Right lung (tissue), 10 donors: ENCODE data around the gene TMEM156. TPM values are rescaled to one million over a fixed set of nuclear protein-coding genes. Genes with fewer than 3 reads are reported as not detected.

Experiments
- DNase-seq, 2 donors: peaks; one replicate each; pipeline ENCODE4 v3.0.0-alpha.2; 2013
- long read RNA-seq, 8 donors: transcript quantifications; one replicate each; lab custom pipeline, GENCODE V29; 2026
- polyA plus RNA-seq, 5 donors: library from polyadenylated mRNA; unstranded; fragments of 120-200 nt; gene quantifications; one replicate each; pipeline versions ENCODE4 v1.2.1 to v1.2.3, GENCODE V29; 2013; ENCODE audit warnings: inconsistent platforms in 1 of 5, low replicate concordance in 1 of 5; ENCODE audit not compliant: insufficient read length in 5 of 5, insufficient read depth in 1 of 5

TMEM156 gene, protein sequence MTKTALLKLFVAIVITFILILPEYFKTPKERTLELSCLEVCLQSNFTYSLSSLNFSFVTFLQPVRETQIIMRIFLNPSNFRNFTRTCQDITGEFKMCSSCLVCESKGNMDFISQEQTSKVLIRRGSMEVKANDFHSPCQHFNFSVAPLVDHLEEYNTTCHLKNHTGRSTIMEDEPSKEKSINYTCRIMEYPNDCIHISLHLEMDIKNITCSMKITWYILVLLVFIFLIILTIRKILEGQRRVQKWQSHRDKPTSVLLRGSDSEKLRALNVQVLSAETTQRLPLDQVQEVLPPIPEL
- polyA plus RNA-seq = under 1 TPM; 0.23 to 0.98 (median 0.63) TPM
- long read RNA-seq, donor 1 = 0 reads
- long read RNA-seq, donor 2, partial matches to known transcripts = 50 of 50 reads
- long read RNA-seq, donor 2, other reads (novel, unspliced or antisense) = 0 of 50 reads
- long read RNA-seq, donor 3 = 0 reads
- long read RNA-seq, donor 4 = 0 reads
- long read RNA-seq, donor 5 = 0 reads
- long read RNA-seq, donor 6, partial matches to known transcripts = 0 of 1 reads
- long read RNA-seq, donor 6, other reads (novel, unspliced or antisense) = 0 of 1 reads
- long read RNA-seq, donor 7 = 0 reads
- long read RNA-seq, donor 8 = 0 reads

DNA sequence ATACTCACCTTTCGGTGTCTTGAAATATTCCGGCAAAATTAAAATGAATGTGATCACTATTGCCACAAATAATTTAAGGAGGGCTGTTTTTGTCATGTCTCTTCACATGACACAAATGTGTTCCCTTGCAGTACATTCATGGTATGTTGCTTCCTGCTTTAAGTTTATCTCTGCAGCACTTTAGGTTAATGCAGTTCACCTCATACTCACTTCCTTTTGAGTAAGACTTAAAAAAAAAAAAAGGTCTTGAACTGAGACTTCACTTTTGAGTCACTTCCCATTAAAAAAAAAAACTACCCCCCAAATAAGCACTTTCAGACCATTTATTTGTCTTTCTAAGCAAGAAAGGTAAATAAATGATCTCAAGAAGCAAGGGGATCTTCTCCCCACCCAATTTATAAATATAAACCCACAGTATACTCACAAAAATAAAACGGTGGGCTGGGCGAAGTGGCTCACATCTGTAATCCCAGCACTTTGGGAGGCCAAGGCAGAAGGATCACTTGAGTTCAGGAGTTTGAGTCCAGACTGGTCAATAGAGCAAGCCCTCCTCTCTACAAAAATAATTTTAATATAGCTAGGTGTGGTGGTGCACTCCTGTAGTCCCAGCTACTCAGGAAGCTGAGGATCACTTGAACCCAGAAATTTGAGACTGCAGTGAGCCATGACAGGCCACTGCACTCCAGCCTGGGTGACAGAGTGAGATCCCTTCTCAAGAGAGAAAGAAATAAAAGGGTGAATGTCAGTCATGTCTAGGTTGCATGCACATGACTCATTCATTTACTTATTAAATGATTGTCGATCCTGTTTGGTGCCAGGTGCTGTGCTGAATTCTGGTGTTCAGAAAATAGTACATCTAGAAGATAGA lies at the start of gene TMEM156:
Gene TMEM156 (minus strand): TSS at position 192 of the 868 bp plus-strand sequence. CDS start 96 bp downstream, at position 96.
- DNase-seq = no peak

DNA sequence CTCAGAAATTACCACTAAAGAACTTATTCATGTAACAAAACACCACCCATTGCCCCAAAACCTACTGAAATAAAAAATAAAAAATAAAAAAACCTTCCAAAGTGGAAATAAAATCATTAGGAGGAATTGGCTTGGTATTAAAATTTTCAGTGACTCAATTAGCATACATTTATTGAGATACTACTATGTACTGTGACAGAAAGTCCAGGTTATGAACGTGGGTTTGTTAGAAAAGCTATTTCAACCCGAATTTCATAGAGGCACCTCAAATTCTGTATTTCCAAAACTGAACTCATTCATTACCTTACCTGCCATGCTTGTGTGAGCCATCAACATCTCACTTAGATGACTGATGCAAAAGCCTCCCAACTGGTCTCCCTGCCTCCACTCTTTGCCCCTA lies 46.6 kb upstream of the TMEM156 start:
- no peak for DNase-seq

DNA sequence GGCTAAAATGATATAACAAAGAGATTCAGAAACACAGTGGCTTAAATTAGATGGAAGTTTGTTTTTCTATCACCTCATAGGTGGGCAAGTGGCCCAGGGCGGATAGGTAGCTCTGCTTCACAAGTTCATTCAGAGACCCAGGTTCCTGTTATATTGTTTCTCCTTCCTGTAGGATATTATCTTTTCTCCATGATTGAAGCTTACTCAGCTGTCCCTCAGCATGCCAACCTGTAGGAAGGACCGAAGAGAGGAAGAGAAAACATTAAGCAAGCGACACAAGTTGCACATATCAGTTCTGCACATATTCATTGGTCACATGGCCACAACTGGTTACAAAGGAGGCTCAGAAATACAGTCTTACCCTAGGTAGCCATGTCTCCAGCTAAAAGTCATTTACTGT lies 36.7 kb upstream of the TMEM156 start:
- DNase-seq = no peak

- DNase-seq = no peak
Measured at GRCh38 chr4:39067451-39067850, 35.2 kb upstream of the TMEM156 start.

DNA sequence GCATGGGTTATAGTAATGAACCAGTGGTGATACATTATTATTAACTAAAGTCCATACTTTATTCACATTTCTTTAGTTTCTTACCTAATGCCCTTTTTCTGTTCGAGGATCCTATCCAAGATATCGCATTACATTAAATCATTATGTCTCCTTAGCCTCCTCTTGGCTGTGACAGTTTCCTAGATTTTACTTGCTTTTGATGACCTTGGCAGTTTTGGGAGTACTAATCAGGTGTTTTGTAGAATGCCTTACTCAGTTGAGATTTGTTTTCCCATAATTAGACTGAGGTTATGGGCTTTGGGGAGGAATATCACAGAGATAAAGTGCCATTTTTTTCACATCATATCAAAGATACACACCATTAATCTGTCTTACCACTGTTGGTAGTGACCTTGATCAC lies 34.8 kb upstream of the TMEM156 start:
- no peak for DNase-seq

- no peak for DNase-seq
Measured at GRCh38 chr4:39066371-39066770, 34.2 kb upstream of the TMEM156 start.

- DNase-seq = no peak
Measured at GRCh38 chr4:39063430-39063829, 31.2 kb upstream of the TMEM156 start.

DNA sequence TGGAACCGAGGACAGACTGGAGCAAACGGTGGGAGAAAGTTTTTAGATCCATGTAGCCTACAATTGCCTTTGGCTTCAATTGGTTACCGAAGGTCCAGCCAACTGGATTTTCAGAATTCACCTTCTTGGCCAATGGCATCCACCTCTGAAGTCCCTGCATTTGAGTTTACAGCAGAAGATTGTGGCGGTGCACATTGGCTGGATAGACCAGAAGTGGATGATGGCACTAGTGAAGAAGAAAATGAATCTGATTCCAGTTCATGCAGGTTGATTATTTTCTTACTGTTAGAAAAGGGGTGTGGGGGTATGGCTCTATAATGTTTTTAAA lies 30.5 kb upstream of the TMEM156 start:
- DNase-seq = no peak

DNA sequence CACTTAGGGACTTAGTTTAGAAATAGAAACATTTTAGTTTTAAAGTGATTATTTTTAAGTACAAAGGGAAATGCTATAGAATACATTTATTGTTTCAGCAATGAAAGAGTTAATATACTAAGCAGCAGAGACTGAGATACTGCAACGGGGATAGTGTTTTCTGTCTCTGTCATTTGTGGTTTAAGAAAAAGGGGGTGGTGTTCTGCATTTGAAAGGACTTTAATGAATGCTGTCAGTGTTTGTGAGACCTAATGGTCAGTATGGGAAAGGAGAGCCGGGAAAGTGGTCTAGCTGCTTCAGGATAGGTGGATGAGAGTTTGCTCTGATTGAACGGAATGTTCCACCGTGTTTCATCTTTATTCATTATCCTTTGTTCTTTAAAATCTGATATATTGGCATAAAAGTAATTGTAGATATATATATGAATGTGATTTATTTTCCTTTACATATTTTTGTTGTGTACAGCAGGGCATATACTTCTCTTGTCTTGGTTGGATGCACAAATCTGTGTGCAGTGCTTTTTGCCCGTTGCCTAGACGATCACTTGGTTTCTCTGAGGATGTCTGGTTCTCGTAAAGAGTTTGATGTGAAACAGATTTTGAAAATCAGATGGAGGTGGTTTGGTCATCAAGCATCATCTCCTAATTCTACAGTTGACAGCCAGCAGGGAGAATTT lies 30.0 kb upstream of the TMEM156 start, which contains the start of gene KLHL5:
Gene KLHL5 (plus strand): TSS at position 139 of the 676 bp plus-strand sequence. CDS start 421 bp downstream, at position 560.
- no peak for DNase-seq

GRCh38 chr4:39061457-39061856 lies 29.2 kb upstream of the TMEM156 start:
- DNase-seq = no peak

DNA sequence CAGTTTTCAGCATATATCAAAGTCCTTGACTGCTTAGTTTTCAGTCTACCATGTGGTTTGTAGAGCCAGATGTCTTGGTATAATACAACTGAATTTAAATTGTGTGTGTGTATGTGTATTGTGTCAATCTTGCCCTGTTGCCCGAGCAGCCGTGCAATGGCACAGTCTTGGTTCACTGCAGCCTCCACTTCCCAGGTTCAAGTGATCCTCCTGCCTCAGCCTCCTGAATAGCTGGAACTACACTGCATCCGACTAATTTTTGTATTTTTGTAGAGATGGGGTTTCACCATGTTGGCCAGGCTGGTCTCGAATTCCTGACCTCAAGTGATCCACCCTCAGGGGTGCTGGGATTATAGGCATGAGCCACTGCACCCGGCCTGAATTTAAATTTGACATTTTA lies 23.8 kb upstream of the TMEM156 start:
- no peak for DNase-seq

GRCh38 chr4:39054497-39054896 lies 22.3 kb upstream of the TMEM156 start:
- DNase-seq = no peak

GRCh38 chr4:39053983-39054382 lies 21.8 kb upstream of the TMEM156 start:
- no peak for DNase-seq

- no peak for DNase-seq
Measured at GRCh38 chr4:39051492-39051891, 19.3 kb upstream of the TMEM156 start.

DNA sequence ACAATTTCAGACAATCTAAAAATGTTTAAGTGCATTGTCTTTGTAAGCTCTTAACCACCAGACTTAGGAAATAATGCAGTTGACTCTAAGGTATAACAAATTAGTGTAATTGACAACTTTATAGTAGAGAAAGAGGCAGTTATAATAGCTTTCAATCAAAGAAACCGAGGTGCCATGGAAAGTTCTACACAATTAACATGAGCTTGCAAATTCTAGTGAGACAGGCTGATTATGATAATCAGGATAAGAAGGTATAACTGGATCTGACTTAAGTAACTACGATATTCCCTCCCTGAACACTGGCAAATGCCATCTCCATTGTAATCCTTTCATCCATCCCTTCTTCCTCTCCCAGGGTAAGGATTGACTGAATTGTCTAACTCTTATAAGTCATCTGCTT lies 18.4 kb upstream of the TMEM156 start:
- no peak for DNase-seq

GRCh38 chr4:39048311-39048710 lies 16.1 kb upstream of the TMEM156 start:
- no peak for DNase-seq

- no peak for DNase-seq
Measured at GRCh38 chr4:39047681-39048080, 15.5 kb upstream of the TMEM156 start.

GRCh38 chr4:39046249-39046648 lies 14.0 kb upstream of the TMEM156 start:
- DNase-seq = no peak

- no peak for DNase-seq
Measured at GRCh38 chr4:39045827-39046221, 13.6 kb upstream of the TMEM156 start.

DNA sequence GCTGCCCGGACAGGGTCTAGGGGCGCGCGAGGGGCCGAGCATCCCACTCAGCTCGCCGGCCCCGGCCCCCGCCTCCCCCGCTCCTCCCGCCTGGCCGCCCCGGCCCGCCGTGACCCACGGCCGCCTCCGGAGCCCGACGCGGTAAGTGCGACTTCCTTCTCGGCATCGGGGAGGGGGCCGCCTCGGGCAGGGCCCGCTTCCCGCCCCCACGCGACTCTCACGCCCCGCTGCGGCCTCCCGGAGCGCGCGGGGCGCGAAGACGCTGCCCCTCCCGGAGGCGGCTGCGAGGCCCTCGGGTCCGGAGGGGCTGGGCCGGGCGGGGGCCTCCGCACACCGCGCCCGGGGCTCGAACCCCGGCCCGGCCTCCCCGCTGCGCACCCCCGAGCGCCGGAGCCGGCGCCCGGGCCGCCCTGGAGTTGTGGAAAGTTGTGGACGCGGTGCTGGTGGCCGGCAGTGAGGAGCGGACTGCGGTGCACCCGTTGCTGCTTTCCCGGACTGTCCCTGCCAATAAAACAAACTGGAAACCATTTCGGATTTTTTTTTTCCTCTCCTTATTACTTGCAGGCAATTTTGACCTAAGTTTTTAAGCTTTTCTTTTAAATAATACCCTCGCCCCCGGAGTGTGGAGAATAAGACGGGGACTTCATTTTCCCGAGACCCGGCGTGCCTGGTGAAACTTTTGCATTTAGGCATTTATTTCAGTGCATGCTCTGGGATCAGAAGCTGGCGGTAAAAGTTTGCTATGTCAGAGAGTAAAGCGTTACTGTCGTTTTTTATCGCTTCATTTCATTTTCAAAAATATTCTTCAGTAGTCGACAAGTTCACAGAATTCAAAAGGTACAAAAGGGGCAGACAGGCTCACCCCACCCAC lies 13.0 kb upstream of the TMEM156 start:
- peak; percentile 23 to 31 for DNase-seq
